Measurements from ENCODE around the gene NOMO2.
"Not testable (repeated sequence)": the region's sequence is repeated elsewhere in the genome, so short reads cannot be mapped to it uniquely, and the experiment has no call there.

GRCh38 chr16:18526547-18526946, 35.4 kb downstream of the NOMO2 start:
- not testable (repeated sequence) for TF ChIP-seq EZH2 (IDR thresholded peaks at IDR 0.05; ENCODE audit: insufficient read depth, poor library complexity, severe bottlenecking); EZH2phosphoT487 (IDR thresholded peaks at IDR 0.05; ENCODE audit: insufficient read depth, low read depth)

Measured in GM23248 (cell line).